ENCODE data around the gene IFITM2.
"Not testable (repeated sequence)": the region's sequence is repeated elsewhere in the genome, so short reads cannot be mapped to it uniquely, and the experiment has no call there.

IFITM2 gene

DNA sequence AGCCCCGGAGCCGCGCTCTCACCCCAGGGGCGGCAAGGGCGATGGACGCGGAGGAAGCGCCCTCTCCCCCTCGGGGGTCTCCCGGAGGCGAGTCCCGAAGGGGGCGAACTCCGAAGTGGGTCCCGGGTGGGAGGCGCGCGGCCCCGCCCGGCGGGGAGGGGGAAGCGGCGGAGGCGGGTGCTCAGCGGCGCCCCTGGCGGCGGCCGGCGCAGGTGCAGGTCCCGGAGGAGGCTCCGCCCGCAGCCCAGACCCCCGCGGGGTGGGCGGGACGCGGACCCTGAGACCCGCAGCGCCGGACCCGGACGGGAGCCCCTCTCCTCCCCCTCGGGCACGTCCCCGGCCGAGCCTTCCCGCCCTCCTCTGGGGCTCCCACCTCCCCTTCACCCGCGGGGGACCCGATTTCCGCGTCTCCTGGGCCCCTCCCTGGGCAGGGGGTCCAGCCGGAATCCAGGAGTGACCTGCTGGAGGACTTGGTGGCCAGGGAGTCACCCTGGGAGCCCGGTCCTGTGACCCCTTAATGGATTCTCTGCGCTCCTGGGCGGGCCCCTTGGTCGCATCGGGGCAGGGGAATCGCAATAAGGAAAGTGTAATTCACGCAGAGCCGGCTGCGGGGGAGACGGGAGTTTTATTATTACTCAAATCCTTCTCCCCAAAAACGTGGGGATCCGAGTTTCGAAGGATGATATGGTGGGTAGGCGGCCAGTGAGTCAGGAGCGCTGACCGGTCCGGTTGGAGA lies 3.6 kb downstream of the IFITM2 start:
- DNase-seq = not testable (repeated sequence)

DNA sequence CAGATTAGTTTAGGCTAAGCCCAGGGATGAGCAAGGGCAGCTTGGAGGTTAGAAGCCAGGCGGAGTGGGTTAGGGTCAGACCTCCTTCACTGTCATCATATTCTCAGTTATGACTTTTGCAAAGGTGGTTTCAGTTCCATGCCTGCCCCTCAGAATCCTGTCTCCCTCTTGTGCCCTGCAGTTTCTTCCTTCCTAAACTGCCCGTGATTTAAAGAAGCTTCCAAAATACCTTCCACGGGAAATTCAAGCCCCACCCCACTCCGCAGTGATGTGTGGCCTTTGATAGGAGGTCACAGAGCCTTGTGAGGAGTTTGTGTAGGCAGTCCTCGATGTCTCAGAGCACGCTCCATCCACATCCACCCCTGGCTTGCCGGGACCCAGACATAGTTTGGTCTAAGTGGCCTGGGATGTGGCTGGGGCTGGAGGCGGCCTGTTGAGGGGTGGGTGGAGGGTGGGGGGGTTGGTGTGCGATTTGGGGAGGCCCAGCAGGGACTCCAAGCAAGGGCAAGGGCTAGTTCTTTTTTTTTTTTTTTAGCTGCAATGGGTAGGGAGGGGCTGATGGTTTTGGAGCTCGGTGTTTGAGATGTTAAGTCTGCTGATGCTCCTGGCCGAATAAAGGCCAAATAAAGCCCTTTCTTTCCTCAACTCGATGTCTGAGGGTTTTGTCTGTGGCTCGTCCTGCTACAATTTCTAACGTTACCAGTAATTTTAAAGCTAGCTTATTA lies 4.6 kb downstream of the IFITM2 start:
- no peak for DNase-seq

DNA sequence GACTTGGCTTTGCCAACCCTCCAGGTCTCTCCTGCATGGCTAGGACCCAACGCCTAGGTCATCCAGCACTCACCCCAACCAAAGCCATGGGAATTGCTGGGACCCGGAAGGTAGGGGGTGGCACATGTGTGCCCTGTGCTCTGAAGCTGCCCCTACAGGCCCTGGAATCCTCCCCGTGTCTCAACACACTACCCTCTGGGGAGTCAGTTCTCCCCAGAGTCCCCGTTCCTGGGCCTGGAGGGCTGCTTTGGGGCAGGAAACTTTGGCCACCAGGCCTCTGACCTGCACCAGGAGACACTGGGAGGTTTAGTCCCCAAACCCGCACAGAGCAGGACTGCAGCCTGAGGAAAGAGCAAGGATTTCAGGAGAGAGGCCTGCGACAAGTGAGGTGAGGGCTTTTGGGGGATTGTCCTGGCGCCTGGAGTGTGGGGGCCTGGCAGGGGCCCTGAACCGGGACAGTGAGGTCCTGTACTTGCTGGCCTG lies 5.7 kb downstream of the IFITM2 start:
- no peak for DNase-seq

DNA sequence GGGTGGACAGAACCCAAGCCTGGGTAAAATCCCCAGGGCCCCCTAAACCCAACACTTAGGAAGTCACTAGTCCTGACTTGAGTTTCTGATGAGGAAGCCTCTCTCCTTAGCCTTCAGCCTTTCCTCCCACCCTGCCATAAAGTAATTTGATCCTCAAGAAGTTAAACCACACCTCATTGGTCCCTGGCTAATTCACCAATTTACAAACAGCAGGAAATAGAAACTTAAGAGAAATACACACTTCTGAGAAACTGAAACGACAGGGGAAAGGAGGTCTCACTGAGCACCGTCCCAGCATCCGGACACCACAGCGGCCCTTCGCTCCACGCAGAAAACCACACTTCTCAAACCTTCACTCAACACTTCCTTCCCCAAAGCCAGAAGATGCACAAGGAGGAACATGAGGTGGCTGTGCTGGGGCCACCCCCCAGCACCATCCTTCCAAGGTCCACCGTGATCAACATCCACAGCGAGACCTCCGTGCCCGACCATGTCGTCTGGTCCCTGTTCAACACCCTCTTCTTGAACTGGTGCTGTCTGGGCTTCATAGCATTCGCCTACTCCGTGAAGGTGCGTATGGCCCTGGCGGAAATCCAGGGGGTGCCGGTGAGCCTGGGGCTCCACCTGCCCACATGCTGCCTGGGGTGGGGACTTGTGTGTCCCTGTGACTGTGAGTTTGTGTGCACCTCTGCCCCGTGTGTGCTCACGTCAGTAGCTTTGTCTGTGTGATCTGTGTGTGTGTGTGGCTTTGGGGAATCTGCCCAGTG lies 6.4 kb downstream of the IFITM2 start, which contains the start of gene IFITM1:
Gene IFITM1, plus strand, starts transcription at position 254 of the 767 bp plus-strand sequence. Its CDS starts 131 bp downstream, at position 385.
- no peak for DNase-seq

DNA sequence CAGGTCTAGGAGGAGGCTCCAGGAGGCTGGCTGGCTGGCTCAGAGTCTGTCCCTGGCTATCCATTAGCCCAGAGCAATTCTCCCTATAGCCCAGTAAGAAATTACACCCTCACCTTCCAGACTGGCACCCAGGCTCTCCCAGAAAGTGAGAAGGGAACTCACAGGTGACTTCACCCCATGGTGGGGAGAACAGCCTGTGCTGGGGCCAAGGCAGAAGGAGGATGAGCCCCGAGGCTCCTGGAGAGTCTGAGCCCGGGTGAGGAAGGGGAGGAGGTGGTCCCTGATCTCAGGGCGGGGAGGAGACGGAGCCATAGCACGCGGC lies 6.9 kb downstream of the IFITM2 start:
- DNase-seq = not testable (repeated sequence)

DNA sequence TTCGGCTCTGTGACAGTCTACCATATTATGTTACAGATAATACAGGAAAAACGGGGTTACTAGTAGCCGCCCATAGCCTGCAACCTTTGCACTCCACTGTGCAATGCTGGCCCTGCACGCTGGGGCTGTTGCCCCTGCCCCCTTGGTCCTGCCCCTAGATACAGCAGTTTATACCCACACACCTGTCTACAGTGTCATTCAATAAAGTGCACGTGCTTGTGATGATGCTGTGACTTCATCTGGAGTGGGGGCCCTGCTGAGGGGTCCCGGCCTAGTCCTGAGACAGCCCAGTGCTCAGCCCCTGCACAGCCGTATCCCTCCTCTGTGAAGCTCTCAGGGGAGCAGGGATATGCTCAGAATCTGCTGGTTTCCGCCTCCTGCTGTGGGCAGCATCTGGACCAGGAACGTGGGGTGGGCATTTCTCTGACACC lies 7.5 kb downstream of the IFITM2 start:
- no peak for DNase-seq

DNA sequence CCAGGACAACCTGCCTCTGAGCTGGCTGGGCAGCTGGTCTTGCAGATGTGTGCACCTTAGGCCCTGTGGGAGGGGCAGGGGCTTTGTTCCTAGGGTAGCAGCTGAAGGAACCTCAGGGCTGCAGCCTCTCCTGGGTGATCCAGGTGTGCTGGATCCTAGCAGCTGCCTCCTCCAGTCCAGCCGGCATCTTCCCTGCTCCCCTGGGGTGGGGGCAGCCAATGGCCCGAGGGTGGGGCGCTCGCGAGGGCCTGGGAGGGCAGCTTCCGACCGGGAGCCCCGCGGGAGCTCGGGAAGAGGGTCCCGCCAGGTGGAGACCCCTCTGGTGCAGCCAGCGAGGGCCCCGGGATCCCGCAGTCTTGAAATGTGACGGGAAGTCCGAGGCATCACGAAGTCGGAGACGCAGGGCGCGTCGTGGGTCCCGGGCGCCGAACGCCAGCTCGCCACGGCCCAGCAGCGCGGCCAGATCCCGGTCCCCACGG lies 7.9 kb downstream of the IFITM2 start:
- DNase-seq = no peak

DNA sequence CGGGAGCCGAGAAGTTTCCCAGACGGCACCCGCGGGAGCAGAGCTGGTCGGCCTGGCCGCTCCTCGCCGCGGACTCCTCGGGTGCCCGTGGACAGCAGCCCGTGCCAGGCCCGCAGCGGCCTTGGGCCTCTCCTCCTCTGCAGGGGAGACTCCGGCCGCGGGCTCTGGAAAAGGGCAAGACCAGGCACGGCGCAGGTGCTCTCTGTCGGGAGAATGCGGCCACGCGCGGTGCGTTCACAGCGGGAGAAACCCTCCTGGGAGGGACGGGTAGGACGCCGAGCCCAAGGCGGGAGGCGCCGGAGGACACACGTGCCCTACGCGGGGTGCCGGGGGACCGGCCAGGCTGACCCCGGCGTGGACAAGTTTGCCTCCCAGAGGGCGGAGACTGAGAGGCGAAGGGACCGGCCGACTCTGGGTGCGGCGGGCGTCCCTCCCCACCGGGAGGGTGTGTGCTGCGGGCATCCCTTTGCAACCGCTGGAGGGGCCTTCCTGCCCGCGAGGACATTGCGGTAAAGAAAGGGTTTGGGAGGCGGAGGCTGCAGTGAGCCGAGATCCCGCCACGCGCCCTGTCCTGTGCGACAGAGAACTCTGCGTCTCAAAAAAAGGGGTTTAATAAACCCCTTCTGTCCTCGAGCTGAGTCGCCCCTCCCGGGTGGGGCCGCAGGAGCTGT lies 8.6 kb downstream of the IFITM2 start:
- DNase-seq = no peak

DNA sequence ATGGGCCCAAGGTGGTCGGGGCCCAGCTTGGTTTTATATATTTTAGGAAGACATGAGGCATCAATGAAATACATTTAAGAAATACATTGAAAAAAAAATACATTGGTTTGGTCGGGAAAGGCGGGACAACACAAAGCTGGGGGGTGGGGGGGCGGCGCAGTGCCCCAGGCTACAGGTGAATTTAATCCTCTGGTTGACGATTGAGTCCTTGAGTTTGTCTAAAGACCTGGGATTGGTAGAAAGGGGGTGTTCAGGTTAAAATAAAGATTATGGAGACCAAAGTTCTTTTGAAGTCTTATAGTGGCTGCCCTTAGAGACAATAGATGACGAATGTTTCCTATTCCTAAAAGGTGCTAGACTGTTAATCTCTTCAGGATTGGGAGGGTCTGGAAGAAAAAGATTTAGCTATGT lies 9.3 kb downstream of the IFITM2 start:
- DNase-seq = no peak

DNA sequence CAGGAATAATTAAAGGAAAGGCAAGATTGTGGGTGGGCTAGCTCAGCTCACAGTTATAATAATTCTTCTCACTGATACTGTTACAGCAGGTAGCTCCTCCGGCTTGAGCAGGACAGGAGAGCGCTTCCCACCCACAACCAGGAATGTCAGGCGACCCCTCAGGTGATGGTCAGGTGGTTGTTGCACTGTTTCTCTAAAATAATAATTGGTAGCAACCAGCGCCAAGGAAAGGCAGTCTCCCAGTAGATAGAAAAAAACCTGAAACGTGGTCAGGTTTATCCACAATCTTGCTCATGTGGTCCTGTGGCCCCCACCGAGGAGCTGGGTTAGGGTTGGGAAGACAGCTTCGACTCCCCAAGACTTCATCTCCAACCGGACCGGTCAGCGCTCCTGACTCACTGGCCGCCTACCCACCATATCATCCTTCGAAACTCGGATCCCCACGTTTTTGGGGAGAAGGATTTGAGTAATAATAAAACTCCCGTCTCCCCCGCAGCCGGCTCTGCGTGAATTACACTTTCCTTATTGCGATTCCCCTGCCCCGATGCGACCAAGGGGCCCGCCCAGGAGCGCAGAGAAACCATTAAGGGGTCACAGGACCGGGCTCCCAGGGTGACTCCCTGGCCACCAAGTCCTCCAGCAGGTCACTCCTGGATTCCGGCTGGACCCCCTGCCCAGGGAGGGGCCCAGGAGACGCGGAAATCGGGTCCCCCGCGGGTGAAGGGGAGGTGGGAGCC lies 10.2 kb downstream of the IFITM2 start:
- DNase-seq = not testable (repeated sequence)

DNA sequence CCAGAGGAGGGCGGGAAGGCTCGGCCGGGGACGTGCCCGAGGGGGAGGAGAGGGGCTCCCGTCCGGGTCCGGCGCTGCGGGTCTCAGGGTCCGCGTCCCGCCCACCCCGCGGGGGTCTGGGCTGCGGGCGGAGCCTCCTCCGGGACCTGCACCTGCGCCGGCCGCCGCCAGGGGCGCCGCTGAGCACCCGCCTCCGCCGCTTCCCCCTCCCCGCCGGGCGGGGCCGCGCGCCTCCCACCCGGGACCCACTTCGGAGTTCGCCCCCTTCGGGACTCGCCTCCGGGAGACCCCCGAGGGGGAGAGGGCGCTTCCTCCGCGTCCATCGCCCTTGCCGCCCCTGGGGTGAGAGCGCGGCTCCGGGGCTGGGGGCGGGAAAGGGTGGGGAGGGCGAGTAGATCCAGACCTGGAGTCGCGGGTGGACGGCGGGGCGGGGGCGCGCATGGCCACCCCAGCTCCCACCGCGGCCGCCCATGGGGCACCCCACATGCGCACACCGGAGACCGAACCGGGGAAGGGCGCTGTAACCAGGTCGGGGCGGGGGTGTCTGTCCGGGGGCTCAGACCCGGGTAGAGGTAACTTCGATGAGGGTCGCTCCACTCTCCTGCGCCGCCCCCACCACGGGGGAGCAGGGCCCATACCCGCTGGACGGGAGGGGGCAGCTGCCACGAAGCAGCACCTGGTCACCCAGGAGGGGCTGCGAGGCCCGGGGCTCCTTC lies 10.9 kb downstream of the IFITM2 start:
- not testable (repeated sequence) for DNase-seq

DNA sequence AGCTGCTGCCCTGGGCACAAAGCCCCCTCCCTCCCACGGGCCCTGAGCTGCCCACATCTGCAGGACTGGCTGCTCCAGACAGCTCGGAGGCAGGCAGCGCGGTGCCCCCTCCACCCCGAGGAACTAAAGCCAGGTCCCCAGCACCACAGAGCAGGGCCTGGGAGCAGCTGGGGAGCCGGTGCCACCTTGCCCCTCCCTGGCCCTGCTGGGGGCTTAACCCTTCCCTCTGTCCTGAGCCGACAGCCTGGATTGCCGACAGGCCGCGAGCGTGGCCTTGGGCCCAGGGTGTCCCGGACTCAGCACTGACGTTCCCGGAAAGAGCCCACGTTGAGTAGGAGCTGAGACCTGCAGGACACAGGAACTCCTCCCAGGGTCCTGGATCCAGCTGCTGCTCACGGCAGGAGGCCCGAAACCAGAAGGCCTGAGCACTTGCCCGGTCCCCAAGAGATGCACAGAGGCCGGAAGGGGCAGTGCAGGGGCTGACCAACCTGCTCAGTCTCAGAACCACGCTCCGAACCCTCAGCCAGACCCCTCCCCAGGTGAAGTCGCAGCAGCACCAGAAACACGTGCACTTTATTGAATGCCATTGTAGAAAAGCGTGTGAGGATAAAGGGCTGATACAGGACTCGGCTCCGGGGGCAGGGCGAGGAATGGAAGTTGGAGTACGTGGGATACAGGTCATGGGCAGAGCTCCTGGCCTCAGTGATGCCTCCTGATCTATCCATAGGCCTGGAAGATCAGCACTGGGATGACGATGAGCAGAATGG lies 11.7 kb downstream of the IFITM2 start:
- not testable (repeated sequence) for DNase-seq

DNA sequence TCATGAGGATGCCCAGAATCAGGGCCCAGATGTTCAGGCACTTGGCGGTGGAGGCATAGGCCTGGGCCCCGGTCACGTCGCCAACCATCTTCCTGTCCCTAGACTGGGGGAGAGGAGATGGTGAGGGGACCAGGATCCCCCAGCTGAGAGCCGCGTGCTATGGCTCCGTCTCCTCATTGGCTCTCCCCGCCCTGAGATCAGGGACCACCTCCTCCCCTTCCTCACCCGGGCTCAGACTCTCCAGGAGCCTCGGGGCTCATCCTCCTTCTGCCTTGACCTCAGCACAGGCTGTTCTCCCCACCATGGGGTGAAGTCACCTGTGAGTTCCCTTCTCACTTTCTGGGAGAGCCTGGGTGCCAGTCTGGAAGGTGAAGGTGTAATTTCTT lies 12.3 kb downstream of the IFITM2 start:
- DNase-seq = not testable (repeated sequence)

DNA sequence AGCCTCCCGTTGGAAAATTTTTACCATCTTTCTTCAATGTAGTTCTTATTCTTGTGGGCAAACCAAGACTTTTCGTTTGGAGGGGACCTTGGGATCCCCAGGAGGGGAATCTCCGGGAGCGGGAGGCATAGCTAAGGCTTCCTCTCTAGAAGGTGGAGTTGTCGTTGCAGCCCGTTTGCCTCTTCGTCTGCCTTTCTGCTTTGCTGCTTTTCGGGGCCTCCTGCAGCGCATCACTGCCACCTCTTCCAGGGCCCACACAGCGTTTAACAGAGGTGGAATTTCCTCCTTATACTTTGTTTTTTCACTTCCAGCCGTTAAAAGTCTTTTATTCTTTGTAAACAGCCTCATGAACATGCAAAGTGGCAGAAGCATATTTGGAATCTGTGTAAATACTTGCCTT lies 16.5 kb downstream of the IFITM2 start:
- no peak for DNase-seq

DNA sequence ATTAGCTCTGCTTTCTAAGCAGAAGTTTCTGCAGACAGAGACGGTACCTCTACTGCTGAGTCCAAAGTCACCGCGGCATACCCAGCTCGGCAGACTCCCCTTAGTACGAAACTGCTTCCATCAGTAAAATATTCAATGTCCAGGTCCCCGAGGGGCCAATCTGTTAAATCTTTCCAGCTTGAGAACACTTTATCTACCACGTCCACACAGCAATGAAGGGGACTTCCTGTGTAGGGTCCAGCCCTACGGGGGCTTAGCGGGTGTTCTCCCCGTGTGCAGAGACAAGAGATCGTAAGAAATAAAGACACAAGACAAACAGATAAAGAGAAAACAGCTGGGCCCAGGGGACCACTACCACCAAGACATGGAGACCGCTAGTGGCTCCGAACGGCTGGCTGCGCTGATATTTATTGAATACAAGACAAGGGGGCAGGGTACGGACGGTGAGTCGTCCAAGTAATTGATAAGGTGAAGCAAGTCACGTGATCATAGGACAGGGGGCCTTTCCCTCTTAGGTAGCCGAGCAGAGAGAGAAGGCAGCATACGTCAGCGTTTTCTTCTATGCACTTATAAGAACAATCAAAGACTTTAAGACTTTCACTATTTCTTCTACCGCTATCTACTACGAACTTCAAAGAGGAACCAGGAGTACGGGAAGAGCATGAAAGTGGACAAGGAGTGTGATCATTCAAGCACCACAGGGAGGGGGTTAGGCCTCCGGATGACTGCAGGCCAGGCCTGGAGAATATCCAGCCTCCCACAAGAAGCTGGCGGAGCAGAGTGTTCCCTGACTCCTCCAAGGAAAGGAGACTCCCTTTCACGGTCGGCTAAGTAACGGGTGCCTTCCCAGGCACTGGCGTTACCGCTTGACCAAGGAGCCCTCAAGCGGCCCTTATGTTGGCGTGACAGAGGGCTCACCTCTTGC lies 17.2 kb downstream of the IFITM2 start:
- not testable (repeated sequence) for DNase-seq

DNA sequence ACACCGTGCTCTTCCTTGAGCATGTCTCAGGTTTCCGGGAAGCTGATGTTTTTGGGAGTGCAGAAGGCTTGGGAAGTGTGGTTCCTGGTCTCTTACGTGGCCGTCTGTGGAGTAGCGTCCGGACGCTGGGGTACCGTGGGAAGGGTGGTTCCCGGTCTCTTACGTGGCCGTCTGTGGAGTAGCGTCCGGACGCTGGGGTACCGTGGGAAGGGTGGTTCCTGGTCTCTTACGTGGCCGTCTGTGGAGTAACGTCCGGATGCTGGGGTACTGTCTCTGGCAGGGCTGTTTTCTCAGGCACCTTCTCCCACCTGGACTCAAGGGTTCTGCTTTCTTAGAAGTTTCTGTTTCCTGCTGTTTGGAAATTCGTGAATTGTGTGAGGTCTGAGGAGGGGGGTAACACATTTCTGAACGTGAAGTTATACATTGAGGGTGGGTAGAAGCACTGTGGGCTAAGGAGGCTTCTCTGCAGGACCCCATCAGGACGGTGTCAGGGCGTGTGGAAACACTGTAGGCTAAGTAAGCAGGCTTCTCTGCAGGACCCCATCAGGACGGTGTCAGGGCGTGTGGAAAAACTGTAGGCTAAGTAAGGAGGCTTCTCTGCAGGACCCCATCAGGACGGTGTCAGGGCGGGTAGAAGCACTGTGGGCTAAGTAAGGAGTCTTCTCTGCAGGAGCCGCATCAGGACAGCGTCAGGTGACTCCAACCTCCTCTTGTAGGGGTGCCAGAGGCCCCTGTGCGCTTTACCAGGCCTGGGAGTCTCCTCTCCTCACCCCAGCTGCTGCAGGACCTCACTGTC lies 18.4 kb downstream of the IFITM2 start:
- DNase-seq = no peak

DNA sequence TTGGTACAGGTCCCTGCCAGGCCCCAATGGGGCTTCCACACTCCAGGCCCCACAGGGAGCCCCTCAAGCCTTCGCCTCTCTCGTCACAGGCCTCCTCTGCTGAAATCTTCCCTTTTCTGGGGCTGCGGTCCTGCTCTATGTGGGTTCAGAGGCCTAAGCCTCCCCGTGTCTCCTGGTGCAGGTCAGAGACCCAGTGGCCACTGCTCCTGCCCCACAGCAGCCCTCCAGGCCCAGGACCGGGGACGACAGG lies 18.9 kb downstream of the IFITM2 start:
- no peak for DNase-seq

DNA sequence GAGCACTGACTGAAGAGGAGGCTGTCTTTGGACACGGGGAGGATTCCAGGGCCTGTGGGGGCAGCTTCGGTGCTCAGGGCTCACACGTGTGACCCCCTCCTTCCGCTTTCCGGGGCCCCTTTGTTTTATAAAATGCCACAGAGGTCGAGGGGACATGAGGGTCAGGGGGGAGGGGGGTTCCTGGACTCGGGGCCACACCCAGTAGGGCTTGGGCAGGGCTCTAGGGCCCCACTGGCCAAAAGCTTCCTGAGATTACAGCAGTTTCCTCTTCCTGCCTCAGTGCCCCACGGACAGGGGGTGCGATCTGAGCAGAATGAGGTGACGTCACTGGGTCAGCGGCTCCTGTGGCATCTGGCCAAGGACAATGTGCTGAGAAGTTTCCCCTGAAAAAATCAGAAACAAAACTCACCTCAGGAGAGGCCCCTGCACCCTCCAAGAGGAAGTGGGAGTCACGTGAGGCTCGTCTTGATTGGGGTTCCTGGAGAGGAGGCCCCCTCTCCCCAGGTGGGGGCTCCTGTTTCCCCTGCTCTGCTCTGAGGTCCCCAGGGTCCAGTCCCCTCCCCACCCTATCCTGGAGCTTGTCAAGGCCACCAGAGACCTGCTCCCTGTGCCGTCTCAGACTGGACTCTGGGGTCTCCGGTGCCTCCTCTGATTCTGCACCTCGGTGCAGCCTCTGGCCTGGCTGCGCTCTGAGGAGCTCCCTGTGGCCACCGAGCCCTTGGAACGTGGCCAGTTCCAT lies 19.4 kb downstream of the IFITM2 start:
- no peak for DNase-seq
